ENCODE data around the gene WDR90. TPM values are rescaled to one million over a fixed set of nuclear protein-coding genes. Genes with fewer than 3 reads are reported as not detected.

WDR90 gene
- total and polyA plus RNA-seq, 2 of the 13 experiments (the other 11 are each of a cell fraction or from before 2014, with no cell fraction given) = 14.9 to 28.9 TPM

GRCh38 chr16:716200-716568 is 67.0 kb downstream of the WDR90 start (continued):
- TF ChIP-seq, protein P1, sequence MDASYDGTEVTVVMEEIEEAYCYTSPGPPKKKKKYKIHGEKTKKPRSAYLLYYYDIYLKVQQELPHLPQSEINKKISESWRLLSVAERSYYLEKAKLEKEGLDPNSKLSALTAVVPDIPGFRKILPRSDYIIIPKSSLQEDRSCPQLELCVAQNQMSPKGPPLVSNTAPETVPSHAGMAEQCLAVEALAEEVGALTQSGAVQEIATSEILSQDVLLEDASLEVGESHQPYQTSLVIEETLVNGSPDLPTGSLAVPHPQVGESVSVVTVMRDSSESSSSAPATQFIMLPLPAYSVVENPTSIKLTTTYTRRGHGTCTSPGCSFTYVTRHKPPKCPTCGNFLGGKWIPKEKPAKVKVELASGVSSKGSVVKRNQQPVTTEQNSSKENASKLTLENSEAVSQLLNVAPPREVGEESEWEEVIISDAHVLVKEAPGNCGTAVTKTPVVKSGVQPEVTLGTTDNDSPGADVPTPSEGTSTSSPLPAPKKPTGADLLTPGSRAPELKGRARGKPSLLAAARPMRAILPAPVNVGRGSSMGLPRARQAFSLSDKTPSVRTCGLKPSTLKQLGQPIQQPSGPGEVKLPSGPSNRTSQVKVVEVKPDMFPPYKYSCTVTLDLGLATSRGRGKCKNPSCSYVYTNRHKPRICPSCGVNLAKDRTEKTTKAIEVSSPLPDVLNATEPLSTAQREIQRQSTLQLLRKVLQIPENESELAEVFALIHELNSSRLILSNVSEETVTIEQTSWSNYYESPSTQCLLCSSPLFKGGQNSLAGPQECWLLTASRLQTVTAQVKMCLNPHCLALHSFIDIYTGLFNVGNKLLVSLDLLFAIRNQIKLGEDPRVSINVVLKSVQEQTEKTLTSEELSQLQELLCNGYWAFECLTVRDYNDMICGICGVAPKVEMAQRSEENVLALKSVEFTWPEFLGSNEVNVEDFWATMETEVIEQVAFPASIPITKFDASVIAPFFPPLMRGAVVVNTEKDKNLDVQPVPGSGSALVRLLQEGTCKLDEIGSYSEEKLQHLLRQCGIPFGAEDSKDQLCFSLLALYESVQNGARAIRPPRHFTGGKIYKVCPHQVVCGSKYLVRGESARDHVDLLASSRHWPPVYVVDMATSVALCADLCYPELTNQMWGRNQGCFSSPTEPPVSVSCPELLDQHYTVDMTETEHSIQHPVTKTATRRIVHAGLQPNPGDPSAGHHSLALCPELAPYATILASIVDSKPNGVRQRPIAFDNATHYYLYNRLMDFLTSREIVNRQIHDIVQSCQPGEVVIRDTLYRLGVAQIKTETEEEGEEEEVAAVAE (CRISPR knock-in tag; IDR thresholded peaks at IDR 0.05; ENCODE audit: borderline replicate concordance) = no peak
- no peak for TF ChIP-seq ZNF7 (CRISPR knock-in tag; IDR thresholded peaks at IDR 0.05)
- no peak for TF ChIP-seq ARNT (IDR thresholded peaks at IDR 0.05)
- no peak for TF ChIP-seq MXI1 (IDR thresholded peaks at IDR 0.05; ENCODE audit: borderline replicate concordance, low read depth, low read length)
- TF ChIP-seq ZNF678 (CRISPR knock-in tag; IDR thresholded peaks at IDR 0.05) = no peak
- TF ChIP-seq HMG20A (CRISPR knock-in tag; IDR thresholded peaks at IDR 0.05; ENCODE audit: borderline replicate concordance) = no peak
- TF ChIP-seq PCBP2 (optimal IDR thresholded peaks at IDR 0.05; ENCODE audit: low read depth, low read length, poor library complexity, severe bottlenecking) = no peak
- peak; percentile 65 for TF ChIP-seq RFX1 (IDR thresholded peaks at IDR 0.05)
- 0 out of 2 replicates have a peak, but pooled peaks have one; percentile 37 for TF ChIP-seq KDM6A (CRISPR knock-in tag; IDR thresholded peaks at IDR 0.05; ENCODE audit: low read depth)
- TF ChIP-seq NCOR1 (IDR thresholded peaks at IDR 0.05; ENCODE audit: borderline replicate concordance, low read length) = no peak
- no peak for TF ChIP-seq THAP7 (CRISPR knock-in tag; IDR thresholded peaks at IDR 0.05)
- no peak for TF ChIP-seq ZNF274 (CRISPR knock-in tag; IDR thresholded peaks at IDR 0.05)
- TF ChIP-seq ZNF782 (CRISPR knock-in tag; IDR thresholded peaks at IDR 0.05; ENCODE audit: borderline replicate concordance) = peak; percentile 64; the same call in 1 of the 2 replicates
- TF ChIP-seq ZNF703 (CRISPR knock-in tag; IDR thresholded peaks at IDR 0.05; ENCODE audit: borderline replicate concordance) = no peak
- TF ChIP-seq DPF2 (CRISPR knock-in tag; IDR thresholded peaks at IDR 0.05; ENCODE audit: borderline replicate concordance, low read depth) = no peak
- TF ChIP-seq NBN (conservative IDR thresholded peaks at IDR 0.05) = no peak
- TF ChIP-seq ZZZ3 (CRISPR knock-in tag; IDR thresholded peaks at IDR 0.05; ENCODE audit: borderline replicate concordance) = no peak
- TF ChIP-seq ZNF225 (CRISPR knock-in tag; IDR thresholded peaks at IDR 0.05) = no peak
- TF ChIP-seq, protein P2, sequence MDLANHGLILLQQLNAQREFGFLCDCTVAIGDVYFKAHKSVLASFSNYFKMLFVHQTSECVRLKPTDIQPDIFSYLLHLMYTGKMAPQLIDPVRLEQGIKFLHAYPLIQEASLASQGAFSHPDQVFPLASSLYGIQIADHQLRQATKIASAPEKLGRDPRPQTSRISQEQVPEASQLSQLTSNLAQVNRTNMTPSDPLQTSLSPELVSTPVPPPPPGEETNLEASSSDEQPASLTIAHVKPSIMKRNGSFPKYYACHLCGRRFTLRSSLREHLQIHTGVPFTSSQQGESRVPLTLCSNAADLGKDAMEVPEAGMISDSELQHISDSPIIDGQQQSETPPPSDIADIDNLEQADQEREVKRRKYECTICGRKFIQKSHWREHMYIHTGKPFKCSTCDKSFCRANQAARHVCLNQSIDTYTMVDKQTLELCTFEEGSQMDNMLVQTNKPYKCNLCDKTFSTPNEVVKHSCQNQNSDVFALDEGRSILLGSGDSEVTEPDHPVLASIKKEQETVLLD (CRISPR knock-in tag; IDR thresholded peaks at IDR 0.05; ENCODE audit: low read depth) = no peak
- no peak for TF ChIP-seq ZNF251 (CRISPR knock-in tag; IDR thresholded peaks at IDR 0.05)
- TF ChIP-seq ZNF329 (CRISPR knock-in tag; IDR thresholded peaks at IDR 0.05; ENCODE audit: low read depth) = no peak
